GM19035 (cell line): ENCODE results near the gene PPM1E.

Experiments
- ATAC-seq: cut with Tn5 transposase; IDR thresholded peaks from one replicate; pipeline ENCODE4 v1.9.1; 2021; ENCODE audit not compliant: unreplicated experiment

The PPM1E gene

DNA sequence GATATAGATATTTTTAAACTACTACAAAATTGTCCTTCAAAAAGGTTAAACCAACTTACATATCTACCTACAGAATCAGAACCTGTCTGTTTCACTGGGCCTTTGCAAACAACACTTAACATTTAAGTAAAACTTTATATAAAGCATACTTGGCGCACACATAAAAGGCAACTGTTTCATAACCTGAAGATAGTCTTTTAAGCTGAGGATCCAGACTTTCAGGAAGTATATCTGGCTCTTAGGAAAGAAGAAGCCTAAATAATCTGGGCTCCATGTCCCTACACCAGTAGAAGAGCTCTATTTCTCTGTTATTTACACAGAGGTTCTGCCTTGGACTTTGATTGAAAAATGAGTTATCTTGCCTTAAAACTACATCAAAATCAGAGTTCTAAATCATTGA is 275.2 kb downstream of the PPM1E start:
- no peak for ATAC-seq
